ENCODE data around the gene PITX3. TPM values are rescaled to one million over a fixed set of nuclear protein-coding genes. Genes with fewer than 3 reads are reported as not detected.

Gene PITX3
- total RNA-seq, 6 donors from 2014 or later: 0.61 TPM; not detected in 5

DNA sequence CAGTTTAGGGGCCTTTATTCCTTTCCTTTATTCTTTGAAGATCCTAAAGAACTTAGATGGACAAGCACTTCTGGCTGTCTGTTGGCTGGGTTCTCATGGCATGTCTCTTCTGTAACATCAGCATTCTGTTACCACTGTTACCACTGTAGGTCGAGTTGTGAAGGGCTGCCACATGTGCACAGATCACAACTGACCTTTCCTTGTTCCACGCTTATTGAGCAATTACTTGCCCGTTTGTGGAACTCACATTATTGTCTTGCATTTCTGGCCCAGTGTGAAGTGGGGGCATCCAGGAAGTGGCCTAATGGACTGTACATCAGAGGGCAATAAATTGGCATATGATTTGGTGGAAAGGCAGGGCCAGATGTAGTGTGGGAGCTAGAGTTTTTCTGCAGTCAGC is 27.7 kb upstream of the PITX3 start:
- Histone ChIP-seq H3K4me3 (no peak overlapping the region), H3K4me1 (peaks cover 27 to 47% (median 36%) of the 10 kb centered on the region in 4 donors), H3K27me3 (no peaks in the 10 kb centered on the region), H3K9me3 (no peaks in the 10 kb centered on the region), H3K27ac (peak overlapping the region in 1 of 4 donors; percentile 42), H3K36me3 (peaks cover 0 to 7% (median 0%) of the 10 kb centered on the region in 4 donors)
- 36 to 39% methylated on average over 3 of the region's 3 CpGs for WGBS, 2 donors
- TF ChIP-seq POLR2AphosphoS5 (IDR thresholded peaks at IDR 0.05) (no peak), EP300 (IDR thresholded peaks at IDR 0.05) (no peak), POLR2A (IDR thresholded peaks at IDR 0.05) (no peak)
- TF ChIP-seq, protein P1, sequence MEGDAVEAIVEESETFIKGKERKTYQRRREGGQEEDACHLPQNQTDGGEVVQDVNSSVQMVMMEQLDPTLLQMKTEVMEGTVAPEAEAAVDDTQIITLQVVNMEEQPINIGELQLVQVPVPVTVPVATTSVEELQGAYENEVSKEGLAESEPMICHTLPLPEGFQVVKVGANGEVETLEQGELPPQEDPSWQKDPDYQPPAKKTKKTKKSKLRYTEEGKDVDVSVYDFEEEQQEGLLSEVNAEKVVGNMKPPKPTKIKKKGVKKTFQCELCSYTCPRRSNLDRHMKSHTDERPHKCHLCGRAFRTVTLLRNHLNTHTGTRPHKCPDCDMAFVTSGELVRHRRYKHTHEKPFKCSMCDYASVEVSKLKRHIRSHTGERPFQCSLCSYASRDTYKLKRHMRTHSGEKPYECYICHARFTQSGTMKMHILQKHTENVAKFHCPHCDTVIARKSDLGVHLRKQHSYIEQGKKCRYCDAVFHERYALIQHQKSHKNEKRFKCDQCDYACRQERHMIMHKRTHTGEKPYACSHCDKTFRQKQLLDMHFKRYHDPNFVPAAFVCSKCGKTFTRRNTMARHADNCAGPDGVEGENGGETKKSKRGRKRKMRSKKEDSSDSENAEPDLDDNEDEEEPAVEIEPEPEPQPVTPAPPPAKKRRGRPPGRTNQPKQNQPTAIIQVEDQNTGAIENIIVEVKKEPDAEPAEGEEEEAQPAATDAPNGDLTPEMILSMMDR (IDR thresholded peaks at IDR 0.05): no peak
- DNase-seq: no peak
- no peak for ATAC-seq (ENCODE audit: low FRiP score in 2 of 2)

GRCh38 chr10:102268375-102268888 is 27.1 kb upstream of the PITX3 start:
- peaks cover 27 to 41% (median 37%) of the 10 kb centered on the region in 4 donors for H3K4me1 ChIP-seq
- no peak overlapping the region for H3K4me3 ChIP-seq
- ATAC-seq (ENCODE audit: low FRiP score in 2 of 2) (no peak), DNase-seq (no peak)
- TF ChIP-seq EP300 (IDR thresholded peaks at IDR 0.05): no peak
- TF ChIP-seq POLR2AphosphoS5 (IDR thresholded peaks at IDR 0.05): no peak
- no peak for TF ChIP-seq POLR2A (IDR thresholded peaks at IDR 0.05)
- TF ChIP-seq, protein P1 (IDR thresholded peaks at IDR 0.05): no peak
- no peaks in the 10 kb centered on the region for H3K9me3 ChIP-seq
- H3K27ac ChIP-seq: peak overlapping the region in 3 of 4 donors; percentile 0 to 53 (median 32)
- no peaks in the 10 kb centered on the region for H3K27me3 ChIP-seq
- peaks cover 0 to 11% (median 0%) of the 10 kb centered on the region in 4 donors for H3K36me3 ChIP-seq

DNA sequence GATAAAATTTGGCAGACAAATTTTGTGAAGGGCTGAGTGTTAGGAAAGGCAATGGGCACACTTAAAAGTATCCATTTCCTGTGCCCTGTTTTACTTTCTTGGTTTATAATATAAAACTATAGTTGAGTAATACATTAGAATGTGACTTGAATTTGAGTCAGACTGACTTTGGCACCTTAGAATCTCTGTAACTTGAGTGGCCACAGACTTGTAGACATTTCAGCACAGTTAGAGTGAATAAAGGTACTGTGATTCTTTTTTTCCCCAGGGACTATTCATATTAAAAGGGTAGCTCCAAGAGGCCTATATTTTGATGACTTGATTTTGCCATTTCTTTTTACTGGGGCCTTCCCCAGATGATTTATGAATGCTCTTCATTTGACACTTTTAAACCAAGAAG is 26.4 kb upstream of the PITX3 start:
- Histone ChIP-seq H3K4me3 (no peak overlapping the region), H3K27ac (peak overlapping the region in 3 of 4 donors; percentile 0 to 53 (median 32)), H3K27me3 (no peaks in the 10 kb centered on the region), H3K36me3 (peaks cover 0 to 17% (median 2%) of the 10 kb centered on the region in 4 donors), H3K9me3 (no peaks in the 10 kb centered on the region), H3K4me1 (peaks cover 27 to 44% (median 38%) of the 10 kb centered on the region in 4 donors)
- DNase-seq (no peak), ATAC-seq (ENCODE audit: low FRiP score in 2 of 2) (no peak)
- no peak for TF ChIP-seq POLR2A (IDR thresholded peaks at IDR 0.05)

- H3K4me1 ChIP-seq: peaks cover 27 to 44% (median 38%) of the 10 kb centered on the region in 4 donors
Observed at GRCh38 chr10:102266670-102267069, 25.4 kb upstream of the PITX3 start.

GRCh38 chr10:102264371-102264770 is 23.1 kb upstream of the PITX3 start:
- no peak for ATAC-seq (ENCODE audit: low FRiP score in 2 of 2)
- 91 to 94% methylated on average over 4 of the region's 4 CpGs for WGBS, 2 donors
- Histone ChIP-seq H3K4me1 (peaks cover 26 to 42% (median 36%) of the 10 kb centered on the region in 4 donors), H3K27me3 (no peaks in the 10 kb centered on the region), H3K4me3 (no peak overlapping the region), H3K9me3 (no peaks in the 10 kb centered on the region), H3K27ac (no peak overlapping the region), H3K36me3 (peaks cover 0 to 49% (median 19%) of the 10 kb centered on the region in 4 donors)
- TF ChIP-seq EP300 (IDR thresholded peaks at IDR 0.05) (no peak), POLR2A (IDR thresholded peaks at IDR 0.05) (no peak), POLR2AphosphoS5 (IDR thresholded peaks at IDR 0.05) (no peak)
- TF ChIP-seq, protein P1 (IDR thresholded peaks at IDR 0.05): no peak
- no peak for DNase-seq

More at GRCh38 chr10:102266670-102267069, 25.4 kb upstream of the PITX3 start:
- DNase-seq: no peak
- Histone ChIP-seq H3K36me3 (peaks cover 0 to 27% (median 9%) of the 10 kb centered on the region in 4 donors), H3K27me3 (no peaks in the 10 kb centered on the region), H3K9me3 (no peaks in the 10 kb centered on the region), H3K27ac (peak overlapping the region in 1 of 4 donors; percentile 53), H3K4me3 (no peak overlapping the region)
- 76 to 78% methylated on average over 3 of the region's 3 CpGs for WGBS, 2 donors
- ATAC-seq (ENCODE audit: low FRiP score in 2 of 2): no peak
- TF ChIP-seq EP300 (IDR thresholded peaks at IDR 0.05) (no peak), POLR2A (IDR thresholded peaks at IDR 0.05) (no peak), POLR2AphosphoS5 (IDR thresholded peaks at IDR 0.05) (no peak)
- TF ChIP-seq, protein P1 (IDR thresholded peaks at IDR 0.05): no peak

Data from upper lobe of left lung (tissue), 6 donors.